HEK293T (cell line): ENCODE results near the gene HOXD12.
A peak's percentile ranks its signal among the peaks of the same experiment; 100 is the strongest.

Source experiments
- BHLHE40 ChIP-seq: fragments of 450-650 bp; IDR thresholded peaks from 2 replicates; pipeline ENCODE4 v1.6.1; 2016; ENCODE audit warnings: mild to moderate bottlenecking, moderate library complexity, borderline replicate concordance
- CTBP1 ChIP-seq: fragments of 450-650 bp; IDR thresholded peaks from 2 replicates; pipeline ENCODE4 v1.6.1; 2016; ENCODE audit warnings: borderline replicate concordance
- FOXA1 ChIP-seq: fragments of 450-650 bp; IDR thresholded peaks from 2 replicates; pipeline ENCODE4 v1.6.1; 2016; ENCODE audit warnings: mild to moderate bottlenecking
- FOXK2 ChIP-seq: fragments of 450-650 bp; IDR thresholded peaks from 2 replicates; pipeline ENCODE4 v1.6.1; 2016; ENCODE audit warnings: mild to moderate bottlenecking
- FOXM1 ChIP-seq: fragments of 450-650 bp; IDR thresholded peaks from 2 replicates; pipeline ENCODE4 v1.6.1; 2017; ENCODE audit warnings: mild to moderate bottlenecking, borderline replicate concordance
- L3MBTL2 ChIP-seq: fragments of 450-650 bp; conservative IDR thresholded peaks from 2 replicates; pipeline ENCODE4 v1.6.1; 2016; ENCODE audit warnings: mild to moderate bottlenecking
- PKNOX1 ChIP-seq: fragments of 450-650 bp; IDR thresholded peaks from 2 replicates; pipeline ENCODE4 v1.6.1; 2016
- SP1 ChIP-seq: fragments of 450-650 bp; IDR thresholded peaks from 2 replicates; pipeline ENCODE4 v1.6.1; 2017
- ZNF384 ChIP-seq: fragments of 450-650 bp; IDR thresholded peaks from 2 replicates; pipeline ENCODE4 v1.6.1; 2016

- no peak for TF ChIP-seq FOXM1
- no peak for TF ChIP-seq ZNF384
- no peak for TF ChIP-seq PKNOX1
- TF ChIP-seq SP1: no peak
- no peak for TF ChIP-seq BHLHE40
- TF ChIP-seq FOXK2: no peak
- TF ChIP-seq FOXA1: no peak
- no peak for TF ChIP-seq CTBP1
- TF ChIP-seq L3MBTL2: peak; percentile 94
Measured at GRCh38 chr2:176093145-176093897, 6.3 kb upstream of the HOXD12 start.
